Measurements from ENCODE around the gene A2M. TPM values are rescaled to one million over a fixed set of nuclear protein-coding genes. Genes with fewer than 3 reads are reported as not detected.

Gene A2M
- total and polyA plus RNA-seq, 2 of the 13 experiments (the other 11 are each of a cell fraction or from before 2014, with no cell fraction given), result 2,807 to 6,551 TPM

- TF ChIP-seq ZNF225 (CRISPR knock-in tag; IDR thresholded peaks at IDR 0.05) (no peak), ZNF383 (CRISPR knock-in tag; IDR thresholded peaks at IDR 0.05; ENCODE audit: borderline replicate concordance) (no peak), ZFP36 (IDR thresholded peaks at IDR 0.05; ENCODE audit: borderline replicate concordance, low read depth, low read length, partially characterized antibody) (no peak), ZNF296 (CRISPR knock-in tag; conservative IDR thresholded peaks at IDR 0.05) (no peak), ZNF644 (CRISPR knock-in tag; IDR thresholded peaks at IDR 0.05; ENCODE audit: low read depth) (peak; percentile 58; the same call in 1 of the 2 replicates), MTF1 (CRISPR knock-in tag; IDR thresholded peaks at IDR 0.05) (no peak), ZNF691 (CRISPR knock-in tag; IDR thresholded peaks at IDR 0.05; ENCODE audit: borderline replicate concordance, low read depth) (no peak), ZBTB1 (CRISPR knock-in tag; IDR thresholded peaks at IDR 0.05; ENCODE audit: borderline replicate concordance) (no peak), YY1 (IDR thresholded peaks at IDR 0.05; ENCODE audit: insufficient read depth, insufficient replicate concordance, low read depth, low read length) (no peak), ZNF550 (CRISPR knock-in tag; IDR thresholded peaks at IDR 0.05; ENCODE audit: borderline replicate concordance) (no peak), FOXA1 (IDR thresholded peaks at IDR 0.05) (peak; percentile 84), FOXA1 (CRISPR knock-in tag; IDR thresholded peaks at IDR 0.05) (peak; percentile 93), GPBP1L1 (CRISPR knock-in tag; IDR thresholded peaks at IDR 0.05) (no peak), GABPA (IDR thresholded peaks at IDR 0.05; ENCODE audit: low read depth, low read length) (no peak), GABPA (CRISPR knock-in tag; IDR thresholded peaks at IDR 0.05; ENCODE audit: low read depth) (no peak), HMG20A (CRISPR knock-in tag; IDR thresholded peaks at IDR 0.05; ENCODE audit: borderline replicate concordance) (peak; percentile 92), ZNF142 (CRISPR knock-in tag; IDR thresholded peaks at IDR 0.05) (no peak), IKZF1 (IDR thresholded peaks at IDR 0.05) (no peak), ZKSCAN1 (IDR thresholded peaks at IDR 0.05; ENCODE audit: low read length) (peak; percentile 29; the same call in 1 of the 2 replicates), SRSF4 (IDR thresholded peaks at IDR 0.05; ENCODE audit: low read depth, low read length, poor library complexity, severe bottlenecking) (no peak), U2AF1 (optimal IDR thresholded peaks at IDR 0.05; ENCODE audit: low read depth, low read length) (no peak), RARG (CRISPR knock-in tag; IDR thresholded peaks at IDR 0.05; ENCODE audit: low read depth) (no peak), MXI1 (IDR thresholded peaks at IDR 0.05; ENCODE audit: borderline replicate concordance, low read depth, low read length) (peak; percentile 38; the same call in 1 of the 3 replicates), CHCHD3 (CRISPR knock-in tag; IDR thresholded peaks at IDR 0.05) (no peak)
These were observed 20.2 kb upstream of the A2M start (continued) for GRCh38 chr12:9135903-9136310.

Measured in HepG2 (cell line).